Measurements from ENCODE around the gene CARD11.

The CARD11 gene

DNA sequence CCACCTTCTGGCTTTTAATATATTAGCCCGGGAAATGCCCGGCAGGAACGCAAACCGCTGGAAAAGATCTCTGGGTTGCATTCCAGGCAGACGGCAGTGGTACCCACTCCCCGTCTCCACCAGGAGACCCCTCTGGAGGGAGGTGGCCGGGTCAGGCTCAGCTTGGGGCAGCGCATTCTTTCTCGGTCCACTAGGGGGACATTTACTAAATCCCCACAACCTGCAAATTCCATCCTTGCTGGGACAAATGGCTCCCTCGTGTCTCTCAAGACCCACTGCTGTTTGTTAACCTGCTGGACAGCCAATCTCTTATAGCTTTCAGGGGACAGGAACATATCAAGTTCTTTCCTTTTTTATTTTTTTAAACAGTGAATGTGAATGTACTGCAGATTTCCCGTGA, 45.8 kb upstream of the CARD11 start:
- DNase-seq (ENCODE audit: low read depth in 1 of 2, low spot score in 1 of 2) = no peak
- TF ChIP-seq, protein P1, sequence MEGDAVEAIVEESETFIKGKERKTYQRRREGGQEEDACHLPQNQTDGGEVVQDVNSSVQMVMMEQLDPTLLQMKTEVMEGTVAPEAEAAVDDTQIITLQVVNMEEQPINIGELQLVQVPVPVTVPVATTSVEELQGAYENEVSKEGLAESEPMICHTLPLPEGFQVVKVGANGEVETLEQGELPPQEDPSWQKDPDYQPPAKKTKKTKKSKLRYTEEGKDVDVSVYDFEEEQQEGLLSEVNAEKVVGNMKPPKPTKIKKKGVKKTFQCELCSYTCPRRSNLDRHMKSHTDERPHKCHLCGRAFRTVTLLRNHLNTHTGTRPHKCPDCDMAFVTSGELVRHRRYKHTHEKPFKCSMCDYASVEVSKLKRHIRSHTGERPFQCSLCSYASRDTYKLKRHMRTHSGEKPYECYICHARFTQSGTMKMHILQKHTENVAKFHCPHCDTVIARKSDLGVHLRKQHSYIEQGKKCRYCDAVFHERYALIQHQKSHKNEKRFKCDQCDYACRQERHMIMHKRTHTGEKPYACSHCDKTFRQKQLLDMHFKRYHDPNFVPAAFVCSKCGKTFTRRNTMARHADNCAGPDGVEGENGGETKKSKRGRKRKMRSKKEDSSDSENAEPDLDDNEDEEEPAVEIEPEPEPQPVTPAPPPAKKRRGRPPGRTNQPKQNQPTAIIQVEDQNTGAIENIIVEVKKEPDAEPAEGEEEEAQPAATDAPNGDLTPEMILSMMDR (IDR thresholded peaks at IDR 0.05; ENCODE audit: insufficient read depth, low read length) = no peak
- no peak for TF ChIP-seq POLR2AphosphoS5 (IDR thresholded peaks at IDR 0.05; ENCODE audit: low read depth)
- TF ChIP-seq, protein P2, sequence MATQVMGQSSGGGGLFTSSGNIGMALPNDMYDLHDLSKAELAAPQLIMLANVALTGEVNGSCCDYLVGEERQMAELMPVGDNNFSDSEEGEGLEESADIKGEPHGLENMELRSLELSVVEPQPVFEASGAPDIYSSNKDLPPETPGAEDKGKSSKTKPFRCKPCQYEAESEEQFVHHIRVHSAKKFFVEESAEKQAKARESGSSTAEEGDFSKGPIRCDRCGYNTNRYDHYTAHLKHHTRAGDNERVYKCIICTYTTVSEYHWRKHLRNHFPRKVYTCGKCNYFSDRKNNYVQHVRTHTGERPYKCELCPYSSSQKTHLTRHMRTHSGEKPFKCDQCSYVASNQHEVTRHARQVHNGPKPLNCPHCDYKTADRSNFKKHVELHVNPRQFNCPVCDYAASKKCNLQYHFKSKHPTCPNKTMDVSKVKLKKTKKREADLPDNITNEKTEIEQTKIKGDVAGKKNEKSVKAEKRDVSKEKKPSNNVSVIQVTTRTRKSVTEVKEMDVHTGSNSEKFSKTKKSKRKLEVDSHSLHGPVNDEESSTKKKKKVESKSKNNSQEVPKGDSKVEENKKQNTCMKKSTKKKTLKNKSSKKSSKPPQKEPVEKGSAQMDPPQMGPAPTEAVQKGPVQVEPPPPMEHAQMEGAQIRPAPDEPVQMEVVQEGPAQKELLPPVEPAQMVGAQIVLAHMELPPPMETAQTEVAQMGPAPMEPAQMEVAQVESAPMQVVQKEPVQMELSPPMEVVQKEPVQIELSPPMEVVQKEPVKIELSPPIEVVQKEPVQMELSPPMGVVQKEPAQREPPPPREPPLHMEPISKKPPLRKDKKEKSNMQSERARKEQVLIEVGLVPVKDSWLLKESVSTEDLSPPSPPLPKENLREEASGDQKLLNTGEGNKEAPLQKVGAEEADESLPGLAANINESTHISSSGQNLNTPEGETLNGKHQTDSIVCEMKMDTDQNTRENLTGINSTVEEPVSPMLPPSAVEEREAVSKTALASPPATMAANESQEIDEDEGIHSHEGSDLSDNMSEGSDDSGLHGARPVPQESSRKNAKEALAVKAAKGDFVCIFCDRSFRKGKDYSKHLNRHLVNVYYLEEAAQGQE (IDR thresholded peaks at IDR 0.05; ENCODE audit: insufficient replicate concordance, low read depth) = no peak
- TF ChIP-seq SPI1 (IDR thresholded peaks at IDR 0.05; ENCODE audit: borderline replicate concordance, low read depth) = no peak
- TF ChIP-seq GABPA (IDR thresholded peaks at IDR 0.05; ENCODE audit: low read depth) = no peak
- no peaks in the 10 kb centered on the region for H3K27me3 ChIP-seq (ENCODE audit: insufficient read depth, poor library complexity, severe bottlenecking)
- no peak overlapping the region for H3K27ac ChIP-seq (replicated peaks)
- no peak overlapping the region for H3K4me3 ChIP-seq (replicated peaks; ENCODE audit: insufficient read depth, low read length)

DNA sequence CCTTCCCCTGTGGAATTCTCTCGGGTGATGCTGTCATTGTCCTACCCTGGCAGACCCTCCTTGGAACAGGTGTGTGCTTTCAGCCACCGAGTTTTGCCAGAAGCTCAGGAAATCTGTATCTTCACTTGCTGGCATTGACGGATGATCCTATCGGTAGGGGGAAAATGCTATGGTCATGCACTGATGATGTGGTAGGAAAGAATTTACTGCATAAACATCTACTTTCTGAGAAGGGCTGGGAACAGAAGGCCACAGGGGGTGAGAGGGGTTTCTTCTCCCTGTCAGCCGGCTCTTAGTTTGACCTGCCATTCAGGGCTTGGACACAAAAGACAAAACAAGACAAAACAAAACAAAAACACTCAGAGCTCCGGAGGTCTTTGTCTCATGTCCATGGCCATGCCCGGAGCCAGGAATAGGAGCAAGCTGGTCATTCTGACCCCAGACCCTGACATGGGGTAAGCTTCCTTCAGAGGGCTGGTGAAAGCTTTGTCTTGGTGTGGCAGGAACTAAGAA, 43.6 kb upstream of the CARD11 start:
- Histone ChIP-seq H3K27me3 (ENCODE audit: insufficient read depth, poor library complexity, severe bottlenecking) (no peaks in the 10 kb centered on the region), H3K27ac (replicated peaks) (no peak overlapping the region), H3K4me3 (replicated peaks; ENCODE audit: insufficient read depth, low read length) (no peak overlapping the region)
- TF ChIP-seq GABPA (IDR thresholded peaks at IDR 0.05; ENCODE audit: low read depth) = no peak
- DNase-seq (ENCODE audit: low read depth in 1 of 2, low spot score in 1 of 2) = no peak

DNA sequence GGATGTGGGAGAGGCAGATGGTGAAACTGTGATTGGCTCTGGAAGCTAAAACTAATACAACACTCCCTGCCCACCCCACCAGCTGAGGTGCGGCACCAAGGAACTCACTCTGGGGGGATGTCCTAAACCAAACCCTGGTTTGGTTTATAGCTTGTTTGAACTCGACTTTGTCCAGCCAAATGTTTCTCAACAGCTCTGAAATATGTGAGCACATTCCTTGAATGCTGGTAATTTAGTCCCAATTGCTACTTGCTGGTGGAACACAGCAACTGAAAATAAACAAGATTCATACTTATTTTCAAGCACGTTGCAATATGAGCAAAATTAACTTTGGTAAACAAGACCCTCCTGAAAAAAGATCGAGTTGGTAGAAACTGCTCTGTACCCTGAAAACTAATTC, 39.7 kb upstream of the CARD11 start:
- Histone ChIP-seq H3K4me3 (replicated peaks; ENCODE audit: insufficient read depth, low read length) (no peak overlapping the region), H3K27me3 (ENCODE audit: insufficient read depth, poor library complexity, severe bottlenecking) (no peaks in the 10 kb centered on the region), H3K27ac (replicated peaks) (no peak overlapping the region)
- no peak for DNase-seq (ENCODE audit: low read depth in 1 of 2, low spot score in 1 of 2)
- no peak for TF ChIP-seq SPI1 (IDR thresholded peaks at IDR 0.05; ENCODE audit: borderline replicate concordance, low read depth)
- TF ChIP-seq, protein P1 (IDR thresholded peaks at IDR 0.05; ENCODE audit: insufficient read depth, low read length) = no peak
- TF ChIP-seq POLR2AphosphoS5 (IDR thresholded peaks at IDR 0.05; ENCODE audit: low read depth) = no peak
- TF ChIP-seq, protein P2 (IDR thresholded peaks at IDR 0.05; ENCODE audit: insufficient replicate concordance, low read depth) = no peak
- TF ChIP-seq GABPA (IDR thresholded peaks at IDR 0.05; ENCODE audit: low read depth) = no peak

DNA sequence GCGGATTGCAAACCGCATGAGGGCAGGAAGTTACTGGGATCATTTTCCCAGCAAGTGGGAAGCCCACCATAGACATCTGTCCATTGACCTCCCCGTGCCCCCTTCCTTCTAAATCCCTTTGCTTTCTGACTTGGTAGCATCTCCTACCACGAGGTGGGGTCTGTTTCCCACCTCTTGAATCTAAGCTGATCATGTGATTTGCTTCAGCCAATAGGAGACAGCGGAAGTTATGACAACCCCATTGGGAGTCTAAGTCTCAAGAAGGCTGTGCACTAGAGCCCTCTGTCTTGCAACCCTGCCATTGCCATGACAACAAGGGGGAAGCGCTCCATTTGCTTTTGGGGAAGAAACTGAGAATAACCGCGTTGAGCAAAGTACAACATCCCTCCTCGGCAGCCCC, 39.2 kb upstream of the CARD11 start:
- Histone ChIP-seq H3K4me3 (replicated peaks; ENCODE audit: insufficient read depth, low read length) (no peak overlapping the region), H3K27me3 (ENCODE audit: insufficient read depth, poor library complexity, severe bottlenecking) (no peaks in the 10 kb centered on the region), H3K27ac (replicated peaks) (no peak overlapping the region)
- TF ChIP-seq POLR2AphosphoS5 (IDR thresholded peaks at IDR 0.05; ENCODE audit: low read depth) = no peak
- no peak for DNase-seq (ENCODE audit: low read depth in 1 of 2, low spot score in 1 of 2)

DNA sequence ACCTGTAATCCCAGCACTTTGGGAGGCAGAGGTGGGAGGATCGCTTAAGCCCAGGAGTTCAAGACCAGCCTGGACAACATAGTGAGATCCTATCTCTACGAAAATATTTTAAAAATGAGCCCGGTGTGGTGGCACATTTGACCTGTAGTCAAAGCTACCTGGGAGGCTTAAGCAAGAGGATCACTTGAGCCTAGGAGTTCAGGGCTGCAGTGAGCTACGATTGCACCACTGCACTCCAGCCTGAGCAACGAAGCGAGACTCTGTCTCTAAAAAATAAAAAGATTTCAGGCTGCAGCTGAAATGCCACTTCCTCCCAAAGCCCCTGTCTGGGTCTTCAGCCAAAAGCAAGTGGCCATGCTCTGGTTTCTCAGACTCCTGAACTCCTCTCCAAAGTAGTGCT, 38.7 kb upstream of the CARD11 start:
- Histone ChIP-seq H3K27ac (replicated peaks) (no peak overlapping the region), H3K4me3 (replicated peaks; ENCODE audit: insufficient read depth, low read length) (no peak overlapping the region), H3K27me3 (ENCODE audit: insufficient read depth, poor library complexity, severe bottlenecking) (no peaks in the 10 kb centered on the region)
- DNase-seq (ENCODE audit: low read depth in 1 of 2, low spot score in 1 of 2) = no peak
- TF ChIP-seq, protein P1 (IDR thresholded peaks at IDR 0.05; ENCODE audit: insufficient read depth, low read length) = no peak
- TF ChIP-seq SPI1 (IDR thresholded peaks at IDR 0.05; ENCODE audit: borderline replicate concordance, low read depth) (no peak), GABPA (IDR thresholded peaks at IDR 0.05; ENCODE audit: low read depth) (no peak), POLR2AphosphoS5 (IDR thresholded peaks at IDR 0.05; ENCODE audit: low read depth) (no peak)
- TF ChIP-seq, protein P2 (IDR thresholded peaks at IDR 0.05; ENCODE audit: insufficient replicate concordance, low read depth) = no peak

All from HL-60 (cell line).